SK-N-MC (cell line): ENCODE data around the gene SCN8A.

Experiments
- DNase-seq: peaks from one replicate; pipeline ENCODE4 v3.0.0-alpha.2; 2011; ENCODE audit warnings: low read depth, low spot score
- H3K27ac ChIP-seq: fragments of 200-600 bp; sonication (generic); 2 replicates; pipeline ENCODE4 v1.5.1; 2016; ENCODE audit warnings: mixed run types
- H3K36me3 ChIP-seq: fragments of 200-600 bp; sonication (generic); 2 replicates; pipeline ENCODE4 v1.6.1; 2017; ENCODE audit warnings: antibody characterized with exemption, low read length, mixed read lengths; ENCODE audit not compliant: insufficient read depth
- H3K4me3 ChIP-seq: fragments of 200-600 bp; sonication (generic); 2 replicates; pipeline ENCODE4 v1.5.1; 2016
- H3K9ac ChIP-seq: fragments of 200-600 bp; sonication (generic); 2 replicates; pipeline ENCODE4 v1.8.0; 2017; ENCODE audit warnings: mixed run types, mixed read lengths; ENCODE audit not compliant: insufficient read length
- H3K9me3 ChIP-seq: fragments of 200-600 bp; sonication (generic); 2 replicates; pipeline ENCODE4 v1.6.1; 2017; ENCODE audit warnings: low read depth, mild to moderate bottlenecking, antibody characterized with exemption, low read length, moderate library complexity, mixed read lengths
- EZH2 ChIP-seq: fragments of 200-600 bp; sonication (generic); IDR thresholded peaks from one replicate; pipeline ENCODE4 v1.6.1; 2017; ENCODE audit warnings: antibody characterized with exemption
- FOXP2 ChIP-seq: optimal IDR thresholded peaks from 2 replicates; pipeline ENCODE3; 2011; ENCODE audit warnings: mild to moderate bottlenecking, moderate library complexity; ENCODE audit not compliant: insufficient read depth; ENCODE audit errors: extremely low read length, control extremely low read depth
- POLR2AphosphoS5 ChIP-seq: IDR thresholded peaks from 2 replicates; pipeline ENCODE4 v1.6.1; 2012; ENCODE audit warnings: mild to moderate bottlenecking, low read depth, low read length, borderline replicate concordance

SCN8A gene

GRCh38 chr12:51748235-51748634 lies 157.2 kb downstream of the SCN8A start:
- no peak overlapping the region for H3K9ac ChIP-seq
- no peak for TF ChIP-seq EZH2
- TF ChIP-seq POLR2AphosphoS5: no peak
- no peak overlapping the region for H3K27ac ChIP-seq
- DNase-seq: no peak
- H3K36me3 ChIP-seq: peaks cover 28% of the 10 kb centered on the region
- no peak overlapping the region for H3K4me3 ChIP-seq
- H3K9me3 ChIP-seq: no peaks in the 10 kb centered on the region

DNA sequence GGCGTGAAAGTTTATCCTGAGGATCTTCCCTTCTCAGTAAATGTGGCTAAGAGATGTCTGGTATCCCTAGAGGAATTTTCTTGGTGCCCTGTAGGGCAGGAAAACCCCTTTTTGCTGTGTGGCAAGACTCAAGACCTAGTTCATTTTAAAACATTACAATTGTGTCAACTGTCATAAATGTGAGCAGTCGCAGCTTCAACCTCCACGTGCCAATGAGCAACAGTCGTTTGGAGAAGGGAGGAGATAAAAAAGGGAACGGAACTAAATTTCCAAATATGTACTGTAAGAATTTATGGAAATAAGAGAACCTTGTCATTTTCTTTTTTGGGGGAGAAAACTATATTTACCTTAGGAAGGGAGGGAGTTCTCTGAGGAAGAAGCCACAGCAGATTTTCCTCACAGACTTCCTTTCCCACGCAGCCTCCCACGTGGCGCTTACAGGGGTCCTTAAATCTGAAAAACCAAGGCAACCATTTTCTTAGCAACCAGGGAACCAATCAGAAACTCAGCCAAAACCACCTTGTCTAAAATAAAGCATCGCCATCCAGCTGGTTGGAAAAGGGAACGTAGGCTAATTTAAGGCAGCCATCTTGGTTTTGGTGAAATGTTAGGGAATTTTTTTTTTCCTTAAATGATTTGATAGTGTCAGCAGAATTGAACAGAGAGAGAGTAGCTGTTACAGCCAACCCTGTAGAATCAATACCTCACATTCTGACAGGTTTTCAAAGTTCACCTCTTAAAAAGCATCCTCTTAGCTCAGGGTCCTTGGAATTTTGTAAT lies 158.4 kb downstream of the SCN8A start:
- no peak overlapping the region for H3K4me3 ChIP-seq
- DNase-seq: no peak
- H3K9ac ChIP-seq: no peak overlapping the region
- TF ChIP-seq POLR2AphosphoS5: no peak
- TF ChIP-seq FOXP2: no peak
- no peak for TF ChIP-seq EZH2
- no peaks in the 10 kb centered on the region for H3K9me3 ChIP-seq
- no peak overlapping the region for H3K27ac ChIP-seq
- H3K36me3 ChIP-seq: peaks cover 28% of the 10 kb centered on the region

GRCh38 chr12:51749986-51750317 lies 158.9 kb downstream of the SCN8A start:
- no peak for TF ChIP-seq POLR2AphosphoS5
- TF ChIP-seq EZH2: no peak
- no peak for TF ChIP-seq FOXP2
- H3K4me3 ChIP-seq: no peak overlapping the region
- no peak overlapping the region for H3K9ac ChIP-seq
- no peak for DNase-seq
- no peaks in the 10 kb centered on the region for H3K9me3 ChIP-seq
- peaks cover 28% of the 10 kb centered on the region for H3K36me3 ChIP-seq
- no peak overlapping the region for H3K27ac ChIP-seq

- TF ChIP-seq EZH2 (no peak), FOXP2 (no peak), POLR2AphosphoS5 (no peak)
Measured at GRCh38 chr12:51751661-51752060, 160.6 kb downstream of the SCN8A start.

DNA sequence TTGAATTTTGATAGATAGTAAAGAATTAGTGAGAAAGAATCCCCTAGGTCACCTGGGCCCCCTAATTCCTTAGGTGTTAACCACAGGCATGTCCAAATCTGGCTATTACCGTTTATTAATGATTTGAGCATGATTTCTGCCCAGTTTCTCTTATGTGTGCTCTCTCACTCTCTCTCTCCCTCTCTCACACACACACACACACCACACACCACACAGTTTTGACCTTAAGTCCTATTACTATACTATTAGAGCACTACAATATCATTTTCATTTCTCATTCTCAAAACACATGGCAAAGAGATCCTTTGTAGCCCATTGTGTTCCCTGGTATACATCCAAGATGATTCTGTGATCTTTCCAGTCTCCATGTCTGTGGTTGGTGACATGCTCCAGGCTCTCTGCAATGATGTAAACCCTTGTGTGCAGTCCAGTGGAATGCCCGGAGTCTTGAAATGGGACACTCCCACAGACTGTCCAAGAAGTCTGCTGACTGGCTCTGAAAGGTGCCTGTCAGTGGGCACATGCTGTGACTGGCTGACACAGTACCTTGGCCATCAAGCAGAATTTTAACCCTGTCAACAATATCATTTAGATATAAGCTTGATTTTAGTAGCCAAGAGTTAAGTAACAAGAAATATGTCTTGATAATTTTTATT lies 161.3 kb downstream of the SCN8A start:
- H3K36me3 ChIP-seq: peaks cover 20% of the 10 kb centered on the region
- H3K4me3 ChIP-seq: no peak overlapping the region
- no peaks in the 10 kb centered on the region for H3K9me3 ChIP-seq
- no peak overlapping the region for H3K27ac ChIP-seq
- TF ChIP-seq EZH2 (no peak), FOXP2 (no peak), POLR2AphosphoS5 (no peak)
- no peak overlapping the region for H3K9ac ChIP-seq
- DNase-seq: no peak

More at GRCh38 chr12:51751661-51752060, 160.6 kb downstream of the SCN8A start:
- no peak overlapping the region for H3K27ac ChIP-seq
- H3K4me3 ChIP-seq: no peak overlapping the region
- no peak for DNase-seq
- H3K9me3 ChIP-seq: no peaks in the 10 kb centered on the region
- H3K36me3 ChIP-seq: peaks cover 17% of the 10 kb centered on the region
- no peak overlapping the region for H3K9ac ChIP-seq

GRCh38 chr12:51753980-51754675 lies 163.1 kb downstream of the SCN8A start:
- TF ChIP-seq FOXP2: no peak
- TF ChIP-seq POLR2AphosphoS5: no peak
- no peak for TF ChIP-seq EZH2
- Histone ChIP-seq H3K36me3 (peaks cover 21% of the 10 kb centered on the region), H3K9me3 (no peaks in the 10 kb centered on the region), H3K4me3 (0 out of 2 replicates have a peak overlapping the region, but pooled peaks have one; percentile 9), H3K9ac (no peak overlapping the region), H3K27ac (peak overlapping the region; percentile 51; the same call in 1 of the 2 replicates)
- DNase-seq: no peak

GRCh38 chr12:51755251-51755650 lies 164.2 kb downstream of the SCN8A start:
- no peaks in the 10 kb centered on the region for H3K9me3 ChIP-seq
- peaks cover 21% of the 10 kb centered on the region for H3K36me3 ChIP-seq
- no peak overlapping the region for H3K9ac ChIP-seq
- no peak overlapping the region for H3K4me3 ChIP-seq
- no peak for DNase-seq
- TF ChIP-seq EZH2 (no peak), FOXP2 (no peak), POLR2AphosphoS5 (no peak)
- no peak overlapping the region for H3K27ac ChIP-seq

DNA sequence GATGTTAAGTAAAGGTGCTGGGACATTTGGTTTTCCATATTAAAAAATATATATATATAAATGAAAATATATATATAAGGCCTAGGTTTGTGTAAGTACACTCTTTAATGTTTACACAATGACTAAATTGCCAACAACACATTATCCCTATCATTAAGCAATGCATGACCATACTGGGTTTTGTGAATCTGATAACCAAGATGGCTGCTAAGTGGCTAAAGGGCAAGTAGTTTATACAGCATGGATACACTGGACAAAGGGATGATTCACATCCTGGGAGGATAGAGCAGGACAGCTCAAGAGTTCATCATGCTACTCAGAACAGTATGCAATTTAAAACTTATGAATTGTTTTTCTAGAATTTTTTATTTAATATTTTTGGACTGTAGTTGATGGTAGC lies 168.1 kb downstream of the SCN8A start:
- no peak for DNase-seq
- no peak for TF ChIP-seq FOXP2
- TF ChIP-seq EZH2: no peak
- TF ChIP-seq POLR2AphosphoS5: no peak
- H3K4me3 ChIP-seq: no peak overlapping the region
- peaks cover 5% of the 10 kb centered on the region; the same call in 1 of the 2 replicates for H3K36me3 ChIP-seq
- no peak overlapping the region for H3K9ac ChIP-seq
- H3K27ac ChIP-seq: no peak overlapping the region
- H3K9me3 ChIP-seq: no peaks in the 10 kb centered on the region

DNA sequence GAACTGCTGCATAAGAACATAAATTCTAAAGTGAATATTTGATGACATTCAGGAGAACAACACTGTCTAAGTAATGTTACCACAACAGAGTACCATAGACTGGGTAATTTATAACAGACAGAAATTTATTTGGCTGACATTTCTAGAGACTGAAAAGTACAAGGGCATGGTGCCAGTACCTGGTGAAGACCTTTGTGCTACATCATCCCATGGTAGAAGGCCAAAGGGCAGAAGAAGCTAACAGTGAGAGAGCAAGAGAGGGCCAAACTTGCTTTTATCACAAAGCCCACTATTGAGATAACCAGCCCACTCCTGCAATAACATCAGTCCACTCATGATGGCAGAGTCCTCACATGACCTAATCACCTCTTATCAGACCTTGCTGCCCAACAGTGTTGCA lies 168.7 kb downstream of the SCN8A start:
- H3K9me3 ChIP-seq: no peaks in the 10 kb centered on the region
- no peak for DNase-seq
- no peak overlapping the region for H3K27ac ChIP-seq
- H3K4me3 ChIP-seq: no peak overlapping the region
- TF ChIP-seq FOXP2 (no peak), EZH2 (no peak), POLR2AphosphoS5 (no peak)
- H3K9ac ChIP-seq: no peak overlapping the region
- peaks cover 5% of the 10 kb centered on the region; the same call in 1 of the 2 replicates for H3K36me3 ChIP-seq
